ENCODE data around the gene EIF2S3.

- no peak for TF ChIP-seq REST (IDR thresholded peaks at IDR 0.05; ENCODE audit: insufficient replicate concordance, low read depth)
- TF ChIP-seq CTCF (IDR thresholded peaks at IDR 0.05; ENCODE audit: insufficient read depth, low read length), result no peak
- no peak for TF ChIP-seq POLR2AphosphoS5 (IDR thresholded peaks at IDR 0.05; ENCODE audit: low read depth)
Measured at GRCh38 chrX:24030597-24030996, 24.2 kb upstream of the EIF2S3 start.

Measured in HL-60 (cell line).